Neural progenitor cell (in vitro differentiated cells): Measurements from ENCODE around the gene FLRT2. TPM values are rescaled to one million over a fixed set of nuclear protein-coding genes. Genes with fewer than 3 reads are reported as not detected.

Experiments
- DNase-seq: peaks from one replicate; pipeline ENCODE4 v3.0.0-alpha.2; 2016; ENCODE audit warnings: low spot score
- H2AFZ ChIP-seq: fragments of 200-600 bp; sonication (generic); replicated peaks from 2 replicates; pipeline ENCODE4 v1.6.1; 2016; ENCODE audit warnings: antibody characterized with exemption
- H3F3A ChIP-seq: fragments of 200-600 bp; sonication (generic); 2 replicates; pipeline ENCODE4 v1.6.1; 2016; ENCODE audit warnings: antibody characterized with exemption, low read depth
- H3K27ac ChIP-seq: fragments of 200-600 bp; sonication (generic); 2 replicates; pipeline ENCODE4 v1.5.1; 2016; ENCODE audit warnings: mild to moderate bottlenecking
- H3K27me3 ChIP-seq: fragments of 200-600 bp; sonication (generic); 2 replicates; pipeline ENCODE4 v1.6.1; 2016; ENCODE audit warnings: mild to moderate bottlenecking, moderate library complexity
- H3K36me3 ChIP-seq: fragments of 200-600 bp; sonication (generic); 2 replicates; pipeline ENCODE4 v1.5.1; 2016
- H3K4me1 ChIP-seq: fragments of 200-600 bp; sonication (generic); 2 replicates; pipeline ENCODE4 v1.6.1; 2016; ENCODE audit warnings: mixed run types
- H3K4me2 ChIP-seq: fragments of 200-600 bp; sonication (generic); 2 replicates; pipeline ENCODE4 v1.6.1; 2016
- H3K4me3 ChIP-seq: fragments of 200-600 bp; sonication (generic); 2 replicates; pipeline ENCODE4 v1.5.1; 2016
- H3K79me2 ChIP-seq: fragments of 200-600 bp; sonication (generic); 2 replicates; pipeline ENCODE4 v1.6.1; 2016; ENCODE audit warnings: low read depth
- H3K9ac ChIP-seq: fragments of 200-600 bp; sonication (generic); 2 replicates; pipeline ENCODE4 v1.6.1; 2016
- H3K9me3 ChIP-seq: fragments of 200-600 bp; sonication (generic); 2 replicates; pipeline ENCODE4 v1.5.1; 2016; ENCODE audit warnings: low read depth
- H4K20me1 ChIP-seq: fragments of 200-600 bp; sonication (generic); 2 replicates; pipeline ENCODE4 v1.6.1; 2016; ENCODE audit warnings: low read depth
- H3K27ac Mint-ChIP-seq: 3 replicates; pipeline ENCODE4 v1.8.0; 2021; ENCODE audit warnings: mixed read lengths
- H3K27me3 Mint-ChIP-seq: 2 replicates; pipeline ENCODE4 v1.8.0; 2022; ENCODE audit warnings: low read depth, mild to moderate bottlenecking, inconsistent platforms, moderate library complexity, mixed read lengths; ENCODE audit not compliant: insufficient read depth
- H3K36me3 Mint-ChIP-seq: 3 replicates; pipeline ENCODE4 v1.8.0; 2021; ENCODE audit warnings: mixed read lengths
- H3K4me1 Mint-ChIP-seq: 3 replicates; pipeline ENCODE4 v1.8.0; 2021; ENCODE audit warnings: mixed read lengths
- H3K4me3 Mint-ChIP-seq: 3 replicates; pipeline ENCODE4 v1.8.0; 2021; ENCODE audit warnings: mild to moderate bottlenecking, moderate library complexity, mixed read lengths
- H3K9me3 Mint-ChIP-seq: 3 replicates; pipeline ENCODE4 v1.8.0; 2020; ENCODE audit warnings: mixed read lengths
- CTCF ChIP-seq: fragments of 200-600 bp; sonication (generic); IDR thresholded peaks from 2 replicates; pipeline ENCODE4 v1.5.1; 2017; ENCODE audit warnings: antibody characterized with exemption, mild to moderate bottlenecking
- EZH2 ChIP-seq: fragments of 200-600 bp; sonication (generic); IDR thresholded peaks from 2 replicates; pipeline ENCODE4 v1.6.1; 2017; ENCODE audit warnings: antibody characterized with exemption, mild to moderate bottlenecking, moderate library complexity
- EZH2phosphoT487 ChIP-seq: fragments of 200-600 bp; sonication (generic); IDR thresholded peaks from 2 replicates; pipeline ENCODE4 v1.6.1; 2017; ENCODE audit warnings: antibody characterized with exemption
- total RNA-seq: library from RNA; depleted of rRNA; stranded (reverse); fragments of >200 nt; gene quantifications from 2 replicates; pipeline ENCODE4 v1.2.3, GENCODE V29; 2015; ENCODE audit warnings: low replicate concordance

FLRT2 gene
- total RNA-seq, 1 donor from 2014 or later: 8.5 TPM

GRCh38 chr14:85564841-85565527, 35.0 kb downstream of the FLRT2 start:
- Mint-ChIP-seq H3K4me3 (no peak overlapping the region), H3K4me1 (peaks cover 4% of the 10 kb centered on the region), H3K9me3 (no peaks in the 10 kb centered on the region), H3K27me3 (peaks cover 2% of the 10 kb centered on the region), H3K27ac (no peak overlapping the region), H3K36me3 (peaks cover 23% of the 10 kb centered on the region)
- Histone ChIP-seq H3F3A (peaks cover 12% of the 10 kb centered on the region), H3K4me1 (peaks cover 16% of the 10 kb centered on the region), H3K79me2 (no peaks in the 10 kb centered on the region), H2AFZ (no peak overlapping the region), H3K9ac (no peak overlapping the region), H3K4me2 (no peak overlapping the region), H3K27ac (no peak overlapping the region), H3K27me3 (no peaks in the 10 kb centered on the region), H3K9me3 (no peaks in the 10 kb centered on the region), H3K36me3 (no peaks in the 10 kb centered on the region), H3K4me3 (no peak overlapping the region), H4K20me1 (no peaks in the 10 kb centered on the region)
- no peak for DNase-seq
- TF ChIP-seq EZH2 (no peak), EZH2phosphoT487 (no peak), CTCF (no peak)

GRCh38 chr14:85565862-85566296, 35.9 kb downstream of the FLRT2 start:
- Histone ChIP-seq H3K9ac (no peak overlapping the region), H3K4me2 (no peak overlapping the region), H3K4me3 (no peak overlapping the region), H3K9me3 (no peaks in the 10 kb centered on the region), H3K27ac (no peak overlapping the region), H3F3A (peaks cover 12% of the 10 kb centered on the region), H3K79me2 (no peaks in the 10 kb centered on the region), H3K27me3 (no peaks in the 10 kb centered on the region), H4K20me1 (no peaks in the 10 kb centered on the region), H3K4me1 (peaks cover 16% of the 10 kb centered on the region), H2AFZ (no peak overlapping the region), H3K36me3 (no peaks in the 10 kb centered on the region)
- no peak for TF ChIP-seq CTCF
- no peak for TF ChIP-seq EZH2
- TF ChIP-seq EZH2phosphoT487: no peak
- no peak for DNase-seq
- Mint-ChIP-seq H3K4me1 (peaks cover 4% of the 10 kb centered on the region), H3K36me3 (peaks cover 21% of the 10 kb centered on the region), H3K27me3 (no peaks in the 10 kb centered on the region), H3K9me3 (no peaks in the 10 kb centered on the region), H3K4me3 (no peak overlapping the region), H3K27ac (no peak overlapping the region)

- Histone ChIP-seq H3K9me3 (no peaks in the 10 kb centered on the region), H3F3A (peaks cover 12% of the 10 kb centered on the region), H3K9ac (no peak overlapping the region), H3K36me3 (no peaks in the 10 kb centered on the region), H3K4me1 (peaks cover 16% of the 10 kb centered on the region), H3K27ac (no peak overlapping the region), H3K27me3 (no peaks in the 10 kb centered on the region), H3K79me2 (no peaks in the 10 kb centered on the region), H3K4me3 (no peak overlapping the region), H3K4me2 (no peak overlapping the region), H4K20me1 (no peaks in the 10 kb centered on the region), H2AFZ (no peak overlapping the region)
- Mint-ChIP-seq H3K27ac (no peak overlapping the region), H3K4me3 (no peak overlapping the region), H3K4me1 (peaks cover 4% of the 10 kb centered on the region), H3K27me3 (no peaks in the 10 kb centered on the region), H3K9me3 (no peaks in the 10 kb centered on the region), H3K36me3 (peaks cover 19% of the 10 kb centered on the region)
- no peak for DNase-seq
- TF ChIP-seq CTCF (no peak), EZH2 (no peak), EZH2phosphoT487 (no peak)
Measured at GRCh38 chr14:85566603-85567002, 36.7 kb downstream of the FLRT2 start.
